GM12878 (cell line): ENCODE data around the gene VARS2. TPM values are rescaled to one million over a fixed set of nuclear protein-coding genes. Genes with fewer than 3 reads are reported as not detected.

Experiments
- BCL11A ChIP-seq: IDR thresholded peaks from 2 replicates; pipeline ENCODE4 v1.6.1; 2011; ENCODE audit warnings: low read depth, low read length
- CHD1 ChIP-seq: IDR thresholded peaks from 2 replicates; pipeline ENCODE4 v1.6.1; 2012; ENCODE audit warnings: low read depth, low read length, improper control_type of control experiment
- CREB1 ChIP-seq: IDR thresholded peaks from 2 replicates; pipeline ENCODE4 v1.6.1; 2012; ENCODE audit warnings: low read depth, mild to moderate bottlenecking, inconsistent platforms
- ETV6 ChIP-seq, 2 experiments: fragments of 450-650 bp in 1 of 2; IDR thresholded peaks in 1 of 2; conservative IDR thresholded peaks in 1 of 2; 2 replicates each; pipeline ENCODE4 v1.6.1; 2014; ENCODE audit warnings: antibody characterized with exemption in 1 of 2, borderline replicate concordance in 1 of 2, low read depth in 1 of 2, mild to moderate bottlenecking in 1 of 2, moderate library complexity in 1 of 2
- HDAC6 ChIP-seq: fragments of 200-600 bp; sonication (generic); IDR thresholded peaks from one replicate; pipeline ENCODE4 v1.8.0; 2017; ENCODE audit warnings: antibody characterized with exemption; ENCODE audit not compliant: unreplicated experiment
- MYB ChIP-seq: fragments of 150-350 bp; IDR thresholded peaks from 2 replicates; pipeline ENCODE4 v1.6.1; 2014; ENCODE audit warnings: mild to moderate bottlenecking, low read depth, low read length, borderline replicate concordance
- NFYA ChIP-seq: IDR thresholded peaks from 2 replicates; pipeline ENCODE4 v1.6.1; 2011; ENCODE audit warnings: low read depth, mild to moderate bottlenecking, low read length, improper control_type of control experiment, borderline replicate concordance
- SMAD1 ChIP-seq: fragments of 450-650 bp; IDR thresholded peaks from 2 replicates; pipeline ENCODE4 v1.6.1; 2018; ENCODE audit warnings: mild to moderate bottlenecking, low read depth; ENCODE audit not compliant: partially characterized antibody
- SMAD5 ChIP-seq: IDR thresholded peaks from 2 replicates; pipeline ENCODE4 v1.6.1; 2016; ENCODE audit warnings: antibody characterized with exemption, low read depth
- SMARCA5 ChIP-seq: fragments of 450-650 bp; IDR thresholded peaks from 2 replicates; pipeline ENCODE4 v1.6.1; 2017; ENCODE audit warnings: mild to moderate bottlenecking
- SMC3 ChIP-seq: IDR thresholded peaks from 2 replicates; pipeline ENCODE4 v1.6.1; 2011; ENCODE audit warnings: low read length, improper control_type of control experiment, borderline replicate concordance
- TCF3 ChIP-seq: IDR thresholded peaks from 2 replicates; pipeline ENCODE4 v1.6.1; 2012; ENCODE audit warnings: low read depth, mild to moderate bottlenecking, low read length, borderline replicate concordance; ENCODE audit not compliant: insufficient read depth
- TCF7 ChIP-seq: IDR thresholded peaks from 2 replicates; pipeline ENCODE4 v1.6.1; 2014; ENCODE audit warnings: antibody characterized with exemption, borderline replicate concordance
- WRNIP1 ChIP-seq: IDR thresholded peaks from 2 replicates; pipeline ENCODE4 v1.6.1; 2011; ENCODE audit warnings: low read depth, low read length, improper control_type of control experiment, borderline replicate concordance
- ZZZ3 ChIP-seq: IDR thresholded peaks from 2 replicates; pipeline ENCODE4 v1.6.1; 2011; ENCODE audit warnings: low read depth; ENCODE audit not compliant: control insufficient read depth, insufficient read length
- polyA plus RNA-seq, 11 experiments: library from polyadenylated mRNA; depleted of rRNA in 4 of 11; unstranded in 6 of 11; stranded (reverse) in 5 of 11; fragments of >200 nt; fragmentation: Nextera tagmentation in 4 of 11; fragmentation: Illumina TruSeq in 1 of 11; extraction: Ambion mirVana in 4 of 11; extraction: Trizol in 1 of 11; gene quantifications; 1 replicate in 1 of 11; 2 replicates in 10 of 11; pipeline versions ENCODE4 v1.2.1 to v1.2.3, GENCODE V29; 2011 to 2016; ENCODE audit warnings: inconsistent platforms in 2 of 11, missing spikeins in 2 of 11, low read depth in 1 of 11
- total RNA-seq, 4 experiments: library from RNA; depleted of rRNA in 3 of 4; stranded (reverse); fragments of >200 nt in 3 of 4; fragmentation: Illumina TruSeq in 1 of 4; extraction: Trizol in 1 of 4; gene quantifications; 2 replicates each; pipeline versions ENCODE4 v1.2.1 to v1.2.3, GENCODE V29; 2013 to 2021
- TF ChIP-seq, protein P1 (sequence below): fragments of 450-650 bp; IDR thresholded peaks from 2 replicates; pipeline ENCODE4 v1.6.1; 2017; ENCODE audit warnings: mild to moderate bottlenecking, moderate library complexity
- TF ChIP-seq, protein P2 (sequence below): fragments of 450-650 bp; formaldehyde crosslinking; IDR thresholded peaks from 2 replicates; pipeline ENCODE4 v1.5.0; 2022; ENCODE audit warnings: mild to moderate bottlenecking, missing genetic modification characterization
- TF ChIP-seq, protein P3 (sequence below): IDR thresholded peaks from 2 replicates; pipeline ENCODE4 v1.6.1; 2011; ENCODE audit warnings: low read depth, low read length, improper control_type of control experiment, borderline replicate concordance
- TF ChIP-seq, protein P4 (sequence below): fragments of 450-650 bp; IDR thresholded peaks from 2 replicates; pipeline ENCODE4 v1.6.1; 2017; ENCODE audit warnings: mild to moderate bottlenecking

Gene VARS2
- total and polyA plus RNA-seq, 10 of the 15 experiments (the other 5 are each of a cell fraction or from before 2014, with no cell fraction given): 3.8 to 70.7 (median 49.1) TPM

DNA sequence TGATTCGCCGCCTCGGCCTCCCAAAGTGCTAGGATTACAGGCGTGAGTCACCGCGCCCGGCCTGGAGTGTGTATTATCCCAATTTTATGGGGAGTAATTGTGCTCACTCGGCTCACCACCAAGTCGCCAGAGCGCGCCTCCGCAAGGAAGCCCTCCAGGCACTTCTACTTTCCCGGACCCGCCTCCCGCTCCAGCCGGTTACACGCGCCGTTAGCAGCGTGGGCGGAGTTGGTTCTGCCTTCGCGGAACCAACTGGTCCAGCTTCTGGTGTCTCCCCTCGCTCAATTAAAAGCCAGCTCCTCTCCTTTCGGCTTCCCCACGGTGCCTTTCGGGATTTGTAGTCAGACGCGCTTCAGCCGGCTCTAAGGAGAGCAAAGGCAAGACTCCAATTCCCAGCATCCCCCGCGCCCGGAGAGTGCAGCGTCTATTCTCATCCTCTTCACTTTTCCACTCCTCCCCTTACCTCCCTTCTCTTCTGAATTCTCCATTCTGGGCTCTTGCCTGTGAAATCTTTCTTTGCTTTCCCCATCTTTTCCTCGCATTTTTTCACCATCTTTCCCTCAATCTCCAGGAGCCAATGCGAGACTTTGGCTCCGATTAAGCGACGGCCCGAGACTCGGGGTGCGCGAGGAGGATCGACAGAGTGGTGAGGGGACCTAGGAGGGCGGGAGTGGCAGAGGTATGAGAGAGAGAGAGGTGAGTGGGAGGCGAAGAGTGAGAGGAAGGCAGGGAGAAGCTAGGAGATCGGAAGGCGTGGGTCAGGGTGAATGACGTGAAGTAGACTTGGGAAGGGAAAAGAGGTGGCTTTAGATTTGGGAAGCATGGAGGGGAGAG, 6.1 kb upstream of the VARS2 start, which contains the start of gene GTF2H4 (continued):
- TF ChIP-seq, protein P1, sequence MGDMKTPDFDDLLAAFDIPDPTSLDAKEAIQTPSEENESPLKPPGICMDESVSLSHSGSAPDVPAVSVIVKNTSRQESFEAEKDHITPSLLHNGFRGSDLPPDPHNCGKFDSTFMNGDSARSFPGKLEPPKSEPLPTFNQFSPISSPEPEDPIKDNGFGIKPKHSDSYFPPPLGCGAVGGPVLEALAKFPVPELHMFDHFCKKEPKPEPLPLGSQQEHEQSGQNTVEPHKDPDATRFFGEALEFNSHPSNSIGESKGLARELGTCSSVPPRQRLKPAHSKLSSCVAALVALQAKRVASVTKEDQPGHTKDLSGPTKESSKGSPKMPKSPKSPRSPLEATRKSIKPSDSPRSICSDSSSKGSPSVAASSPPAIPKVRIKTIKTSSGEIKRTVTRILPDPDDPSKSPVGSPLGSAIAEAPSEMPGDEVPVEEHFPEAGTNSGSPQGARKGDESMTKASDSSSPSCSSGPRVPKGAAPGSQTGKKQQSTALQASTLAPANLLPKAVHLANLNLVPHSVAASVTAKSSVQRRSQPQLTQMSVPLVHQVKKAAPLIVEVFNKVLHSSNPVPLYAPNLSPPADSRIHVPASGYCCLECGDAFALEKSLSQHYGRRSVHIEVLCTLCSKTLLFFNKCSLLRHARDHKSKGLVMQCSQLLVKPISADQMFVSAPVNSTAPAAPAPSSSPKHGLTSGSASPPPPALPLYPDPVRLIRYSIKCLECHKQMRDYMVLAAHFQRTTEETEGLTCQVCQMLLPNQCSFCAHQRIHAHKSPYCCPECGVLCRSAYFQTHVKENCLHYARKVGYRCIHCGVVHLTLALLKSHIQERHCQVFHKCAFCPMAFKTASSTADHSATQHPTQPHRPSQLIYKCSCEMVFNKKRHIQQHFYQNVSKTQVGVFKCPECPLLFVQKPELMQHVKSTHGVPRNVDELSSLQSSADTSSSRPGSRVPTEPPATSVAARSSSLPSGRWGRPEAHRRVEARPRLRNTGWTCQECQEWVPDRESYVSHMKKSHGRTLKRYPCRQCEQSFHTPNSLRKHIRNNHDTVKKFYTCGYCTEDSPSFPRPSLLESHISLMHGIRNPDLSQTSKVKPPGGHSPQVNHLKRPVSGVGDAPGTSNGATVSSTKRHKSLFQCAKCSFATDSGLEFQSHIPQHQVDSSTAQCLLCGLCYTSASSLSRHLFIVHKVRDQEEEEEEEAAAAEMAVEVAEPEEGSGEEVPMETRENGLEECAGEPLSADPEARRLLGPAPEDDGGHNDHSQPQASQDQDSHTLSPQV: no peak
- TF ChIP-seq MYB (no peak), NFYA (no peak), SMARCA5 (peak; percentile 100), TCF3 (0 out of 2 replicates have a peak, but pooled peaks have one; percentile 53), SMAD5 (no peak), CREB1 (peak; percentile 77), BCL11A (no peak), SMC3 (peak; percentile 5; the same call in 1 of the 2 replicates), CHD1 (no peak), TCF7 (0 out of 2 replicates have a peak, but pooled peaks have one; percentile 61), ZZZ3 (no peak), SMAD1 (no peak), ETV6 (conservative IDR thresholded peaks at IDR 0.05 in 1 of 2, IDR thresholded peaks at IDR 0.05 in 1 of 2; ENCODE audit: borderline replicate concordance in 1 of 2, low read depth in 1 of 2) (no peak), WRNIP1 (peak; percentile 99), HDAC6 (no peak)
- TF ChIP-seq, protein P2, sequence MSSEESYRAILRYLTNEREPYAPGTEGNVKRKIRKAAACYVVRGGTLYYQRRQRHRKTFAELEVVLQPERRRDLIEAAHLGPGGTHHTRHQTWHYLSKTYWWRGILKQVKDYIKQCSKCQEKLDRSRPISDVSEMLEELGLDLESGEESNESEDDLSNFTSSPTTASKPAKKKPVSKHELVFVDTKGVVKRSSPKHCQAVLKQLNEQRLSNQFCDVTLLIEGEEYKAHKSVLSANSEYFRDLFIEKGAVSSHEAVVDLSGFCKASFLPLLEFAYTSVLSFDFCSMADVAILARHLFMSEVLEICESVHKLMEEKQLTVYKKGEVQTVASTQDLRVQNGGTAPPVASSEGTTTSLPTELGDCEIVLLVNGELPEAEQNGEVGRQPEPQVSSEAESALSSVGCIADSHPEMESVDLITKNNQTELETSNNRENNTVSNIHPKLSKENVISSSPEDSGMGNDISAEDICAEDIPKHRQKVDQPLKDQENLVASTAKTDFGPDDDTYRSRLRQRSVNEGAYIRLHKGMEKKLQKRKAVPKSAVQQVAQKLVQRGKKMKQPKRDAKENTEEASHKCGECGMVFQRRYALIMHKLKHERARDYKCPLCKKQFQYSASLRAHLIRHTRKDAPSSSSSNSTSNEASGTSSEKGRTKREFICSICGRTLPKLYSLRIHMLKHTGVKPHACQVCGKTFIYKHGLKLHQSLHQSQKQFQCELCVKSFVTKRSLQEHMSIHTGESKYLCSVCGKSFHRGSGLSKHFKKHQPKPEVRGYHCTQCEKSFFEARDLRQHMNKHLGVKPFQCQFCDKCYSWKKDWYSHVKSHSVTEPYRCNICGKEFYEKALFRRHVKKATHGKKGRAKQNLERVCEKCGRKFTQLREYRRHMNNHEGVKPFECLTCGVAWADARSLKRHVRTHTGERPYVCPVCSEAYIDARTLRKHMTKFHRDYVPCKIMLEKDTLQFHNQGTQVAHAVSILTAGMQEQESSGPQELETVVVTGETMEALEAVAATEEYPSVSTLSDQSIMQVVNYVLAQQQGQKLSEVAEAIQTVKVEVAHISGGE (CRISPR knock-in tag): peak; percentile 97
- TF ChIP-seq, protein P3, sequence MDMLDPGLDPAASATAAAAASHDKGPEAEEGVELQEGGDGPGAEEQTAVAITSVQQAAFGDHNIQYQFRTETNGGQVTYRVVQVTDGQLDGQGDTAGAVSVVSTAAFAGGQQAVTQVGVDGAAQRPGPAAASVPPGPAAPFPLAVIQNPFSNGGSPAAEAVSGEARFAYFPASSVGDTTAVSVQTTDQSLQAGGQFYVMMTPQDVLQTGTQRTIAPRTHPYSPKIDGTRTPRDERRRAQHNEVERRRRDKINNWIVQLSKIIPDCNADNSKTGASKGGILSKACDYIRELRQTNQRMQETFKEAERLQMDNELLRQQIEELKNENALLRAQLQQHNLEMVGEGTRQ: no peak
- TF ChIP-seq, protein P4, sequence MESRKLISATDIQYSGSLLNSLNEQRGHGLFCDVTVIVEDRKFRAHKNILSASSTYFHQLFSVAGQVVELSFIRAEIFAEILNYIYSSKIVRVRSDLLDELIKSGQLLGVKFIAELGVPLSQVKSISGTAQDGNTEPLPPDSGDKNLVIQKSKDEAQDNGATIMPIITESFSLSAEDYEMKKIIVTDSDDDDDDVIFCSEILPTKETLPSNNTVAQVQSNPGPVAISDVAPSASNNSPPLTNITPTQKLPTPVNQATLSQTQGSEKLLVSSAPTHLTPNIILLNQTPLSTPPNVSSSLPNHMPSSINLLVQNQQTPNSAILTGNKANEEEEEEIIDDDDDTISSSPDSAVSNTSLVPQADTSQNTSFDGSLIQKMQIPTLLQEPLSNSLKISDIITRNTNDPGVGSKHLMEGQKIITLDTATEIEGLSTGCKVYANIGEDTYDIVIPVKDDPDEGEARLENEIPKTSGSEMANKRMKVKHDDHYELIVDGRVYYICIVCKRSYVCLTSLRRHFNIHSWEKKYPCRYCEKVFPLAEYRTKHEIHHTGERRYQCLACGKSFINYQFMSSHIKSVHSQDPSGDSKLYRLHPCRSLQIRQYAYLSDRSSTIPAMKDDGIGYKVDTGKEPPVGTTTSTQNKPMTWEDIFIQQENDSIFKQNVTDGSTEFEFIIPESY: 0 out of 2 replicates have a peak, but pooled peaks have one; percentile 26
